Neuron (in vitro differentiated cells): ENCODE measurements around the gene USP6NL.
"Not testable (repeated sequence)": the region's sequence is repeated elsewhere in the genome, so short reads cannot be mapped to it uniquely, and the experiment has no call there.

ENCODE experiments used
- H2AFZ ChIP-seq: one replicate; pipeline ENCODE4 v1.6.1; 2013; ENCODE audit warnings: low read depth, mild to moderate bottlenecking, inconsistent platforms, low read length, moderate library complexity
- H3K27me3 ChIP-seq: one replicate; pipeline ENCODE4 v1.6.1; 2013; ENCODE audit warnings: low read length; ENCODE audit not compliant: insufficient read depth
- H3K36me3 ChIP-seq: one replicate; pipeline ENCODE4 v1.6.1; 2013; ENCODE audit warnings: low read length; ENCODE audit not compliant: insufficient read depth
- H3K4me1 ChIP-seq: one replicate; pipeline ENCODE4 v1.6.1; 2013; ENCODE audit warnings: low read length; ENCODE audit not compliant: insufficient read depth
- H3K4me3 ChIP-seq: 2 replicates; pipeline ENCODE4 v1.5.1; 2013; ENCODE audit warnings: mild to moderate bottlenecking, low read length, moderate library complexity
- H3K9me3 ChIP-seq: one replicate; pipeline ENCODE4 v1.6.1; 2013; ENCODE audit warnings: low read length

Gene USP6NL

DNA sequence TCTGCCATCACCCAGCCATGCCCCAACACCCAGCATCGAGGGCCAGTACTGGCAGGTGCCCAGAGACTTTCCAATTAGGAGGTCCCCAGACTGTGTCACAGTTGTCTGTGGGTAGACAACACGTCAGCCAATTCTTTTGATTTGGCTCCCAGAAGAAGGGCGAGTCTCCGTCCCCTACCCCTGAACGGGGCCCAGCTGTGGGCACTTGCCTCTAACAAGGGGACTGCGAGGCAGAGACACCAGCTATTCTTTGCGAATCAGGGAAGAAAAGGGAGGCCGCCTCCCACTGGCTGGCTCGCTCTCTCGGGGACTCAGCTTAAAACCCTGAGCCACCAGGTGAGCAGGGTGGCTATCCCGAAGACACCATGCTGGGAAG lies 167.3 kb downstream of the USP6NL start:
- Histone ChIP-seq H2AFZ (no peak overlapping the region), H3K27me3 (no peaks in the 10 kb centered on the region), H3K36me3 (no peaks in the 10 kb centered on the region), H3K4me1 (peaks cover 17% of the 10 kb centered on the region), H3K9me3 (no peaks in the 10 kb centered on the region), H3K4me3 (no peak overlapping the region)

DNA sequence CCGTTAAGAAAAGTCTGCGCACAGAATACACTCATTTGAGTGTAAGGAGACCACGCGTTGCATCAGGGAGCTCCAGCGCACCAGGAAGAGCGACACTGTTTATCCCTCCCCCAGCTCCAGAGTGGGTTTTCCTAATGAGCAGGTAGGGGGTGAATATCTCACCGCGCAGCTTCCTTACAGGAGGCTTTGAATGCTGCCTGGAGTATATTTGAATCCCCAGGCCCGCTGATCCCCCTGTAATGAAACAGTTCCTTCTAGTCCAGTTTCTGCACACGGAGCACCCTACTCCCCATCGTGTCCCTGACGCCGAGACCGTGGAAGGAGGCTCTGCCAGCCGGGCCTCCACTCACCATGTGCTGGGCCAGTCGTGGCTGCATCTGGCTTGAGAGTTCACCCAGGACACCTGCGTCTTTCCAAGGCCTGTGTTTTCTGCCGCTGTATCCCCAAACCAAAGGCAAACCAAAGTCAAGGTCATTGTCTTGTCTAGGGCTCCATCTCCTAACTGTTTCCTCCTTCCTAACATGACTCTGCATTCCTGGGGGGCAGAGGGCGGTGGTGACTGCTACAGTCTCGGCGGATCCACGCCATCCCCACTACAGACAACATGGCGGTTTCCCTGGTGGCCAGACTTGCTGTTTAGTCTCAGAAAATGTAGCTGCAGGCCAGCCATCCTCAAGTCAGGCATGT lies 167.8 kb downstream of the USP6NL start:
- Histone ChIP-seq H3K36me3 (no peaks in the 10 kb centered on the region), H3K27me3 (no peaks in the 10 kb centered on the region), H3K4me3 (no peak overlapping the region), H3K4me1 (peaks cover 12% of the 10 kb centered on the region), H3K9me3 (no peaks in the 10 kb centered on the region), H2AFZ (no peak overlapping the region)

DNA sequence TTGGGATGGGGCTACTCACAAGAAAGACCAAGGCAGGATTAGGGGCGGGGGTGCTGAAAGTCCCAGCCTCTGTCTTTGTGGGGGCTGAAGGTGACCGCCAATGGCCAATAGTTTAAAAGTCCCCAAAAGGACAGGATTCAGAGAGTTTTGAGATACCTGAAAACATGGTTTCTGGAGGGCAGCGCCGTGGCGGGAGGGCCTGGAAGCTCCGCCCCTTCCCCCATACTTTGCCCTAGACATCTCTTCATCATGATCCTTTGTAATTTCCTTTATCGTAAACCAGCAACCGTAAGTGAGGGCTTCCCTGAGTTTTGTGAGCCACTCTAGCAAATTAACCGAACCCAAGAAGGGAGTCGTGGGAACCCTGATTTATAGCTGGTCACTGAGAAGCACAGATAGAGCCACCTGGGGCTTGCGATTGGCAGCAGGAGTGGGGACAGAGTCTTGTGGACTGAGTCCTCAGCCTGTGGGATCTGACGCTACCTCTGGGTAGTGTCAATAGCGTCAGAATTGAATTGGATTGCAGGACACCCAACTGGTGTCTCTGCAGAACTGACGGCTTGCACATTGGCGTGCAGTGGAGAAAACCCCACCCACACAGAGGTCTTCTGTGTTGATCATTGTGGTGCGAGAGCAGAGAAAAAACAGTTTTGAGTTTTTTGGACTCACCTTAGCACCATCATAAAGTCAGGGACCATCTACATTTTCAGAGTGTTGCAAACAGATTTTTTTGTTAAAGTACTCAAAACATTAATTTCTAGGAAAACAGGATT lies 169.3 kb downstream of the USP6NL start:
- no peak overlapping the region for H2AFZ ChIP-seq
- no peak overlapping the region for H3K4me3 ChIP-seq
- H3K36me3 ChIP-seq: no peaks in the 10 kb centered on the region
- peaks cover 12% of the 10 kb centered on the region for H3K4me1 ChIP-seq
- H3K9me3 ChIP-seq: no peaks in the 10 kb centered on the region
- no peaks in the 10 kb centered on the region for H3K27me3 ChIP-seq

DNA sequence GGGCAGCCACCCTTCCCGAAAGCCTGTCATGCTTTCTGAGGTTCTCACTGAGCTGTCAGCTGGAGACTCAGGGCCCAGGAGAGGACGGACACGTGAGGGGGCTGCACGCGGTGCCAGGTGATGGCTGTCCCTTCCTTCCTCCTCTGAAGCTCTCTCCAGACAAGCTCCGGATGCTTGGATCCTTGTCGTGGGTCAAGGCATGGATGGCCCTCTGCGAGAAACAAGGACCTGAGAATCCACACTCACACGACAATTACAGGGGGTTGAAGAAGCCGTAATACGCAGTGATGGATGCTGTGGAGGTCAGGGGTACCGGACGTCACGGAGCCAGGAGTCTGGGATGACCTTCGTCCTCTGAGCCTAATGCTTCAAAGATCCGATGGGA lies 170.3 kb downstream of the USP6NL start:
- H3K4me1 ChIP-seq: peaks cover 12% of the 10 kb centered on the region
- no peaks in the 10 kb centered on the region for H3K36me3 ChIP-seq
- no peak overlapping the region for H3K4me3 ChIP-seq
- H3K27me3 ChIP-seq: no peaks in the 10 kb centered on the region
- H3K9me3 ChIP-seq: no peaks in the 10 kb centered on the region
- H2AFZ ChIP-seq: no peak overlapping the region

DNA sequence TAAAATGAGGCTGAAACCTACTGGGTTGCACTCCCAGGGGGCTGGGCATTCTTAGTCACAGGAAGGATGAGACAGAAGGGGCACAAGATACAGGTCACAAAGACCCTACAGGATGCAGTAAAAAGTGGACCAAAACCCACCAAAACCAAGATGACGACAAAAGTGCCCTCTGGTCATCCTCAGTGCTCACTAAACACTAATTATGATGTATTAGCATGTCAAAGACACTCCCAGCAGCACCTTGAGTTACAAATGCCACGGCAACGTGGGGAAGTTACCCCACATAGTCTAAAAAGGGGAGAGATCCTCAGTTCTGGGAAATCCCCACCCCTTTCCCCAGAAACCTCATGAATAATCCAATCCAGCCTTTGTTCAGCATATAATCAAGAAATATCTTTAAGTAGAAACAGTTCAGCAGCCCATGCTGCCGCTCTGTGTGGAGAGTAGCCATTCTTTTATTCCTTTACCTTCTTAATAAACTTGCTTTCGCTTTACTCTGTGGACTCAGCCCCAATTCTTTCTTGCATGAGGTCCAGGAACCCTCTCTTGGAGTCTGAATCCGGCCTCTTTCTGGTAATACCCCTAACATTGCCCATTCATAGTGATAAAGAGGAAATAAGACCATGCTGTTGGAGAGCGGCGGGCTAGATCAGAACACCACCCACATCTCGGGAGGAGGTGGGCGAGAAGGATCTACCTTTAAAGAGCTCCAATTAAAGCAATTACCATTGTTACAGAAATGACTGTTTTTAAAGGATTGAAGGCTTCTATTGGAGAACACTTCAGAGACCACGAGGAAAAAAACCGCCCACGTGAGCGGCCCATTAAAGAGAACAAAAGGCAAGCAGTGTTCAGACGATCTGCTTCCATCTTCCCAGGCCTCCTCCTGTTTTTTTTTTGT lies 170.9 kb downstream of the USP6NL start:
- Histone ChIP-seq H3K9me3 (no peaks in the 10 kb centered on the region), H3K27me3 (no peaks in the 10 kb centered on the region), H2AFZ (peak overlapping the region; percentile 50), H3K4me3 (no peak overlapping the region), H3K36me3 (no peaks in the 10 kb centered on the region), H3K4me1 (peaks cover 12% of the 10 kb centered on the region)

- no peak overlapping the region for H2AFZ ChIP-seq
- no peaks in the 10 kb centered on the region for H3K9me3 ChIP-seq
- H3K4me3 ChIP-seq: no peak overlapping the region
- no peaks in the 10 kb centered on the region for H3K27me3 ChIP-seq
- no peaks in the 10 kb centered on the region for H3K36me3 ChIP-seq
- H3K4me1 ChIP-seq: peaks cover 12% of the 10 kb centered on the region
These were observed 171.9 kb downstream of the USP6NL start for GRCh38 chr10:11439523-11440053.

GRCh38 chr10:11437391-11438142 lies 173.9 kb downstream of the USP6NL start:
- Histone ChIP-seq H3K27me3 (no peaks in the 10 kb centered on the region), H2AFZ (no peak overlapping the region), H3K9me3 (no peaks in the 10 kb centered on the region), H3K4me1 (peaks cover 12% of the 10 kb centered on the region), H3K36me3 (no peaks in the 10 kb centered on the region), H3K4me3 (no peak overlapping the region)

- H3K4me3 ChIP-seq, H3K27me3 ChIP-seq, H3K36me3 ChIP-seq, H2AFZ ChIP-seq, H3K9me3 ChIP-seq: not testable (repeated sequence)
- H3K4me1 ChIP-seq: peaks cover 12% of the 10 kb centered on the region
These were observed 175.0 kb downstream of the USP6NL start for GRCh38 chr10:11436445-11436844.

GRCh38 chr10:11435581-11435981 lies 175.9 kb downstream of the USP6NL start:
- Histone ChIP-seq H3K9me3 (no peaks in the 10 kb centered on the region), H3K27me3 (no peaks in the 10 kb centered on the region), H3K4me1 (peaks cover 7% of the 10 kb centered on the region), H3K36me3 (no peaks in the 10 kb centered on the region), H2AFZ (no peak overlapping the region), H3K4me3 (no peak overlapping the region)

- Histone ChIP-seq H3K9me3 (peaks cover 1% of the 10 kb centered on the region), H3K4me3 (no peak overlapping the region), H3K4me1 (no peaks in the 10 kb centered on the region), H2AFZ (no peak overlapping the region), H3K27me3 (no peaks in the 10 kb centered on the region), H3K36me3 (no peaks in the 10 kb centered on the region)
These were observed 177.1 kb downstream of the USP6NL start for GRCh38 chr10:11434324-11434723.

- no peak overlapping the region for H3K4me3 ChIP-seq
- H3K36me3 ChIP-seq: no peaks in the 10 kb centered on the region
- H3K9me3 ChIP-seq: peaks cover 1% of the 10 kb centered on the region
- no peaks in the 10 kb centered on the region for H3K4me1 ChIP-seq
- no peaks in the 10 kb centered on the region for H3K27me3 ChIP-seq
- H2AFZ ChIP-seq: no peak overlapping the region
These were observed 177.8 kb downstream of the USP6NL start for GRCh38 chr10:11433657-11434056.

DNA sequence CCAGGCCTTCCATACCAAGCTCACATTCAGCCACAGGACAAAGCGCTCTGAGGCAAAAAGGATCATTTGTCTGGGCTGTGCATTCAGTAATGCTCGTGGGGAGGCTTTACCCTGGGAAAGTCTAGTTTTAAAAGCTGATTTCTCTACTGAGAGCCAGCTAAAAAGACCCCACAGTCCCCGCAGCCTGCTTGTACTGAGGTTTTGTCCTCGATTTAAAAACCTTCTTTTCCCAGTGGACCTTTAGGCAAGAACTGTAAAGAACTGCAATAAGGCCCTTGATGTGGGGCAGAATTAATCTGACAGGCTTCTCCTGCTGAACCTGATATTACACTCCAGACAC lies 180.3 kb downstream of the USP6NL start:
- Histone ChIP-seq H3K4me1 (no peaks in the 10 kb centered on the region), H3K36me3 (no peaks in the 10 kb centered on the region), H3K27me3 (no peaks in the 10 kb centered on the region), H3K9me3 (peaks cover 1% of the 10 kb centered on the region), H2AFZ (no peak overlapping the region), H3K4me3 (no peak overlapping the region)
